Uterus (tissue), 4 donors: Measurements from ENCODE around the gene TRAK2. TPM values are rescaled to one million over a fixed set of nuclear protein-coding genes. Genes with fewer than 3 reads are reported as not detected.

Source experiments
- DNase-seq, 2 donors: peaks; one replicate each; pipeline ENCODE4 v3.0.0-alpha.2; 2019 to 2020
- H3K27ac ChIP-seq, 2 donors: fragments of 200-600 bp; sonication (generic); 1 replicate in 1 of 2; 2 replicates in 1 of 2; pipeline ENCODE4 v1.5.1; 2016 to 2018
- H3K27me3 ChIP-seq, 2 donors: fragments of 200-600 bp; sonication (generic); one replicate each; pipeline ENCODE4 v1.5.1; 2018 to 2019; ENCODE audit warnings: control low read depth in 1 of 2
- H3K36me3 ChIP-seq, 2 donors: fragments of 200-600 bp; sonication (generic); one replicate each; pipeline ENCODE4 v1.5.1; 2019; ENCODE audit warnings: control low read depth in 1 of 2
- H3K4me1 ChIP-seq, 2 donors: fragments of 200-600 bp; sonication (generic); one replicate each; pipeline ENCODE4 v1.5.1; 2018 to 2019; ENCODE audit warnings: control low read depth in 1 of 2
- H3K4me3 ChIP-seq, 2 donors: fragments of 200-600 bp; sonication (generic); 1 replicate in 1 of 2; 2 replicates in 1 of 2; pipeline ENCODE4 v1.5.1; 2018 to 2019; ENCODE audit warnings: mild to moderate bottlenecking in 1 of 2
- H3K9me3 ChIP-seq, 2 donors: fragments of 200-600 bp; sonication (generic); one replicate each; pipeline ENCODE4 v1.5.1; 2019; ENCODE audit warnings: control low read depth in 1 of 2
- CTCF ChIP-seq, 4 experiments: fragments of 200-600 bp in 2 of 4; fragments of 450-650 bp in 2 of 4; sonication (generic) in 2 of 4; IDR thresholded peaks; one replicate each; pipeline ENCODE4 v1.5.1; 2016 to 2019; ENCODE audit warnings: antibody characterized with exemption in 4 of 4, mild to moderate bottlenecking in 2 of 4, moderate library complexity in 1 of 4
- POLR2A ChIP-seq, 2 donors: fragments of 450-650 bp; IDR thresholded peaks; one replicate each; pipeline ENCODE4 v1.6.1; 2016; ENCODE audit warnings: antibody characterized with exemption in 2 of 2, mild to moderate bottlenecking in 1 of 2, moderate library complexity in 1 of 2
- intact Hi-C: fragments of 100-400 bp; cut with DNase I; formaldehyde crosslinking; loops from one replicate; pipeline ENCODE4 v1.15.1; 2023; ENCODE audit warnings: low total_unique reads
- total RNA-seq, 4 donors: library from RNA; depleted of rRNA in 3 of 4; stranded (reverse); fragments of >200 nt in 3 of 4; gene quantifications; one replicate each; pipeline versions ENCODE4 v1.1.0 to v1.2.4, GENCODE V29; 2014 to 2023
- donor health status: DM: yes; HTN: yes; CAD: no.

Gene TRAK2
- total RNA-seq, 4 donors from 2014 or later = 31.8 to 54.9 (median 38.2) TPM

DNA sequence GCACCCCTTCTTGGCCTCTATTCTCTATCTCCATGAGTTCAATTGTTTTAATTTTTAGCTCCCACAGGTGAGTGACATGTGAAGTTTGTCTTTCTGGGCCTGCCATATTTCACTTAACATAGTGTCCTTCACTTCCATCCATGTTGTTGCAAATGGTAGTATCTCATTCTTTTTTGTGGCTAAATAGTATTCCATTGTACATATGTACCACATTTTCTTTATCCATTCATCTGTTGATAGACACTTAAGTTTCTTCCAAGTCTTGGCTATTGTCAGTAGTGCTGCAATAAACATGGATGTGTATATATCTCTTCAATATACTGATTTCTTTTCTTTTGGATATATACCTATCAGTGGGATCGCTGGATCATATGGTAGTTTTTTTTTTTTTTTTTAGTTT, 9.3 kb upstream of the TRAK2 start:
- intact Hi-C loops = no loop called here
- H3K4me1 ChIP-seq = no peaks in the 10 kb centered on the region
- TF ChIP-seq CTCF (IDR thresholded peaks at IDR 0.05) = no peak
- no peak for TF ChIP-seq POLR2A (IDR thresholded peaks at IDR 0.05)
- no peak overlapping the region for H3K27ac ChIP-seq
- no peaks in the 10 kb centered on the region for H3K9me3 ChIP-seq
- H3K27me3 ChIP-seq = no peaks in the 10 kb centered on the region
- no peak overlapping the region for H3K4me3 ChIP-seq
- no peak for DNase-seq
- no peaks in the 10 kb centered on the region for H3K36me3 ChIP-seq

GRCh38 chr2:201458381-201458780, 7.1 kb upstream of the TRAK2 start:
- intact Hi-C loops = no loop called here
- Histone ChIP-seq H3K4me3 (no peak overlapping the region), H3K4me1 (no peaks in the 10 kb centered on the region), H3K36me3 (no peaks in the 10 kb centered on the region), H3K27me3 (no peaks in the 10 kb centered on the region), H3K9me3 (no peaks in the 10 kb centered on the region), H3K27ac (no peak overlapping the region)
- no peak for TF ChIP-seq POLR2A (IDR thresholded peaks at IDR 0.05)
- no peak for TF ChIP-seq CTCF (IDR thresholded peaks at IDR 0.05)
- no peak for DNase-seq

DNA sequence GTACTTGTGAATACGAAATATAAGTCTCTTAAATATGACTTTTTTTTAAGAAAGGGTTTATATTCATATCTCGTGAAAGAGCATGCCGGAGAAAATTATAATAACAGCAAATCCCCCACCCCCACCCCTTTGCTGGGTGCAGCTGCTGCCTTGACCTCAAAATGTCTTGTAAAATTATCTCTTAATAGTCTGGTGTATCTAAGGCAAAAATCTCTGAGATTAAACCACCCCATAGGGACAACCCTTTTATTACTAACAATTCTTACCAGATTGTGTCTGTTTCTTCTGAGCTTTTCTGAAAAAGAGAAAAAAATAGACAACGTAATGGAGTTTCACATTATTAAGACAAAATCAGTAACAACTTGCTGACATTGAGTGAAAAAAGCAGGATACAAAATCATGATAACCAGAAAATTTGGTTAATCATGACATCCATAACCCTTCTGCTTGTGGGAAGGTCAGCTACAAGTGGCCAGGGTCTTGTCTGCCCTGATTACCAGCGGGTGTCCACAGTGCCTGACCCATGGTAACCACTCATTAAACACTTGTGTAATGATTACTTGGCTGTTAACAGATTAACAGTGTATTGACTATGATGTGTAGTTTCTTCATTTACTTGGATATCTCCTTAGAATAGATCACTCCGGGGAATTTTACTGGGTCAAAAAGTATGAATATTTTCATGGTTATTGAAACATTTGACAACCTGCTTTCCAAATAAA, 1.8 kb upstream of the TRAK2 start:
- intact Hi-C loops = no loop called here
- no peak for DNase-seq
- Histone ChIP-seq H3K36me3 (no peaks in the 10 kb centered on the region), H3K4me3 (peak overlapping the region in 1 of 2 donors; percentile 62), H3K9me3 (no peaks in the 10 kb centered on the region), H3K27ac (no peak overlapping the region), H3K27me3 (no peaks in the 10 kb centered on the region), H3K4me1 (no peaks in the 10 kb centered on the region)
- TF ChIP-seq POLR2A (IDR thresholded peaks at IDR 0.05) (no peak), CTCF (IDR thresholded peaks at IDR 0.05) (no peak)

DNA sequence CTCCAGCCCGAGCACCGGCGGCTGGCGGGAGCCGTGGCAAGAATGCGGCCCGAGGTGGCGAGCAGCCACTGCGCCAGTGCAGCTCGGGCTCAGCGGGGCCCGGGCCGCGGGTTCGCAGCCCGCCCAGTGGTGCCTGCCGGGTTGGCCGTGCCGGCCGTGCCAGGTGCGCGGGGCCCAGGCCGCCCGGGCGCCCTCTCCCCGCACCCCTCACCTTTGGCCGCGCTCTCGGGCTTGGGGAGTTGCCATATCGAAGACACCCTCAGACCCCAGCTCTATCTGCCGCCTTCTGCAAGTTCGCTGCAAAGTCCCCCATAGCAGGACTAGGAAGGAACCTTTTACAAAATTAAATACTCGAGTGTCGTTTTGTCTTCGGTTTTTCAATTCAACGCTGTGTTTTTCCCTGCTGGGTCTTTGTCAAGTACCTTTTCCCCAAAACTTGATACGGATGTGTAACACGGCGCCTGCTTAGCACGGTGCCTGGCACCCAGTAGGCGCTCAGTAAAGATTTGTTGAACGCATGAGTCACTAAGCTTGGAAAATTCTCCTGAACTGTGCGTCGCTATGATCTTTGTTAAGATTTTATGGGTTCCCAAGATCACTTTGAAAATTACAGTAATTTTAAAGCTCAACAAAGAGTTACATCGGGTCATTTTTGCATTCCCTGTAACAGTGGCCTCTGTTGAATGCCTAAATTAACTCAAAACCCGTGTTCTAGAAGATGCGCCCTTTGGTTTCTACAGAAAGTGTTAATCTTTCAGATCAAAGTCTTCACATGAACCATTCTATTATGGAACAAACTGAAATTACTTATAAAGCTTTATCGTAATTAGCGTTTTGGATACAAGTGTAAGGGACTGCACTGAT, 1.0 kb upstream of the TRAK2 start:
- Histone ChIP-seq H3K4me3 (peak overlapping the region; percentile 62 to 95), H3K27ac (peak overlapping the region; percentile 89 to 92), H3K9me3 (no peaks in the 10 kb centered on the region), H3K36me3 (no peaks in the 10 kb centered on the region), H3K27me3 (no peaks in the 10 kb centered on the region), H3K4me1 (no peaks in the 10 kb centered on the region)
- intact Hi-C loops = no loop called here
- TF ChIP-seq POLR2A (IDR thresholded peaks at IDR 0.05) (no peak), CTCF (IDR thresholded peaks at IDR 0.05) (no peak)
- DNase-seq = no peak

- intact Hi-C loops = no loop called here
- H3K27ac ChIP-seq = peak overlapping the region; percentile 89 to 92
- no peak for DNase-seq
- H3K4me3 ChIP-seq = peak overlapping the region; percentile 62 to 95
- H3K4me1 ChIP-seq = no peaks in the 10 kb centered on the region
- no peaks in the 10 kb centered on the region for H3K27me3 ChIP-seq
- TF ChIP-seq POLR2A (IDR thresholded peaks at IDR 0.05) (no peak), CTCF (IDR thresholded peaks at IDR 0.05) (no peak)
- no peaks in the 10 kb centered on the region for H3K9me3 ChIP-seq
- no peaks in the 10 kb centered on the region for H3K36me3 ChIP-seq
Observed at GRCh38 chr2:201450954-201451291, 335 bp downstream of the TRAK2 start.
